CD4-positive, alpha-beta T cell treated with Interleukin-6 at 100 ng/mL for 8 hours (primary cell): ENCODE data around the gene GGA3.
"Not testable (repeated sequence)": the region's sequence is repeated elsewhere in the genome, so short reads cannot be mapped to it uniquely, and the experiment has no call there.

ENCODE experiments used
- DNase-seq: peaks from one replicate; pipeline ENCODE4 v3.0.0-alpha.2; 2020; ENCODE audit warnings: mixed read lengths, low spot score

The GGA3 gene

GRCh38 chr17:75209061-75209460 is 52.3 kb downstream of the GGA3 start:
- DNase-seq: no peak

- no peak for DNase-seq
These were observed 53.2 kb downstream of the GGA3 start for GRCh38 chr17:75208161-75208560.

GRCh38 chr17:75207760-75208159 is 53.6 kb downstream of the GGA3 start:
- no peak for DNase-seq

GRCh38 chr17:75207050-75207407 is 54.4 kb downstream of the GGA3 start:
- DNase-seq: not testable (repeated sequence)

GRCh38 chr17:75205793-75206163 is 55.6 kb downstream of the GGA3 start:
- DNase-seq: no peak

- peak; percentile 89 for DNase-seq
These were observed 56.2 kb downstream of the GGA3 start, which contains the start of gene NUP85 for GRCh38 chr17:75205037-75205792. Gene NUP85, plus strand, starts transcription at chr17:75205679. Its CDS starts 83 bp downstream, at chr17:75205762.

GRCh38 chr17:75199886-75200618 is 61.4 kb downstream of the GGA3 start:
- DNase-seq: no peak

- DNase-seq: no peak
These were observed 66.5 kb downstream of the GGA3 start for GRCh38 chr17:75194879-75195278.

- no peak for DNase-seq
These were observed 69.8 kb downstream of the GGA3 start for GRCh38 chr17:75191584-75191983.

GRCh38 chr17:75188614-75189013 is 72.8 kb downstream of the GGA3 start:
- no peak for DNase-seq
